WI38 (cell line): Measurements from ENCODE around the gene KLF9.

Source experiments
- H3K4me3 ChIP-seq: 2 replicates; pipeline ENCODE4 v1.5.1; 2011; ENCODE audit warnings: low read depth, mild to moderate bottlenecking, control low read depth, low read length
- TF ChIP-seq, protein P1 (sequence below): IDR thresholded peaks from 2 replicates; pipeline ENCODE4 v1.5.1; 2012; ENCODE audit warnings: low read depth, mild to moderate bottlenecking, control low read depth, low read length

The KLF9 gene

DNA sequence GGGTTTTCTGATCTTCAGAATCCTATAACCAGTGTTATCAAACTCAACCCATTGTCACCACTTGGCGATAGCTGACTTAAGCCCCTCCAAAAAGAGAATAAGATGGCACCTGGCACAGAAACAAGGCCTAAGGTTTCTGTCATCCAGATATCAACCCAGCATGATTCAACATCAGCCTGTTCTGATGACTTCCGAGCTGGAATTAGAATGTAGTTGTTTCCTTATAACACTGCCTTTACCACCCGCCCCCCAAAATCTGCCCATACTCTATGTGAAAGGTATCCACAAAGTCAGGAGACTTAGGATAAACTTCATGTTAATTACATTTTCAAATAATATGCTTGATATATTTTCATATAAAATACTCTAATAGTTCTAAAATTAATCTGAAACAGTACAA is 5.2 kb downstream of the KLF9 start:
- no peak overlapping the region for H3K4me3 ChIP-seq
- TF ChIP-seq, protein P1, sequence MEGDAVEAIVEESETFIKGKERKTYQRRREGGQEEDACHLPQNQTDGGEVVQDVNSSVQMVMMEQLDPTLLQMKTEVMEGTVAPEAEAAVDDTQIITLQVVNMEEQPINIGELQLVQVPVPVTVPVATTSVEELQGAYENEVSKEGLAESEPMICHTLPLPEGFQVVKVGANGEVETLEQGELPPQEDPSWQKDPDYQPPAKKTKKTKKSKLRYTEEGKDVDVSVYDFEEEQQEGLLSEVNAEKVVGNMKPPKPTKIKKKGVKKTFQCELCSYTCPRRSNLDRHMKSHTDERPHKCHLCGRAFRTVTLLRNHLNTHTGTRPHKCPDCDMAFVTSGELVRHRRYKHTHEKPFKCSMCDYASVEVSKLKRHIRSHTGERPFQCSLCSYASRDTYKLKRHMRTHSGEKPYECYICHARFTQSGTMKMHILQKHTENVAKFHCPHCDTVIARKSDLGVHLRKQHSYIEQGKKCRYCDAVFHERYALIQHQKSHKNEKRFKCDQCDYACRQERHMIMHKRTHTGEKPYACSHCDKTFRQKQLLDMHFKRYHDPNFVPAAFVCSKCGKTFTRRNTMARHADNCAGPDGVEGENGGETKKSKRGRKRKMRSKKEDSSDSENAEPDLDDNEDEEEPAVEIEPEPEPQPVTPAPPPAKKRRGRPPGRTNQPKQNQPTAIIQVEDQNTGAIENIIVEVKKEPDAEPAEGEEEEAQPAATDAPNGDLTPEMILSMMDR, result no peak

GRCh38 chr9:70408393-70409040 is 5.9 kb downstream of the KLF9 start:
- no peak overlapping the region for H3K4me3 ChIP-seq
- TF ChIP-seq, protein P1, result no peak

GRCh38 chr9:70407081-70407503 is 7.4 kb downstream of the KLF9 start:
- TF ChIP-seq, protein P1, result no peak
- peak overlapping the region; percentile 34 for H3K4me3 ChIP-seq

- TF ChIP-seq, protein P1, result no peak
- H3K4me3 ChIP-seq, result no peak overlapping the region
Observed at GRCh38 chr9:70406434-70406862, 8.0 kb downstream of the KLF9 start.

- H3K4me3 ChIP-seq, result no peak overlapping the region
- TF ChIP-seq, protein P1, result no peak
Observed at GRCh38 chr9:70405808-70406433, 8.5 kb downstream of the KLF9 start.

DNA sequence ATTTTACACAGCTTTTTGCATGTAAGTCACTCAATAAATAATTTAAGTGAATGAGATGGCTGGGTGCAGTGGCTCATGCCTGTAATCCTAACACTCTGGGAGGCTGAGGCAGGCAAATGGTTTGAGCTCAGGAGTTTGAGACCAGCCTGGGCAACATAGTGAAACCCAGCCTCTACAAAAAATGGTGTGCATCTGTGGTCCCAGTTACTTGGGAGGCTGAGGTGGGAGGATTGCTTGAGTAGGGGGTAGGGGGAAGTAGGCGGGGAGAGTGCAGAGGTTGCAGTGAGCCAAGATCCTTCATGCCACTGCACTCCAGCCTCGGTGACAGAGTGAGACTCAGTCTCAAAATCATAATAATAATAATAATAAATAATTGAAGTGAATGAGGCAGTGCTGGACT is 10.2 kb downstream of the KLF9 start:
- no peak overlapping the region for H3K4me3 ChIP-seq
- TF ChIP-seq, protein P1, result no peak

DNA sequence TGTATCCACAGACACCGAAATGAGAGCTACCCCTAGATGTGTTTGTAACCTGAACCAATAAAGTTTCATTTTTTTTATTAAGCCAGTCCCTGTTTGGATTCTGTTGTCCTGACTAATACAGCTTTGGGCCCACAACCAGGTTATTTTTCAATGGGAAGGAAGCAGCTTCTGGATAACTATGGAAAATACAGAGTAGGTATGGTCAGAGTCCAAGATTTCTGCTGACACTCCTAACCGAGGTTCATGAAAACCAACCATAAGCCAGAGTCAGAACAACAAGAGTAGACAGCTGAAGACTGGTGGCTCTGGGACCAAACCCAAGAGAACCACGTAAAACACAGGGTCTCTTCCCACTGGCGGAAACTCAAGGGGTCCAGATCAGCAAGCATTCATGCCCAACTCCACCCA is 10.8 kb downstream of the KLF9 start:
- H3K4me3 ChIP-seq, result no peak overlapping the region
- TF ChIP-seq, protein P1, result no peak
